Neutrophil (primary cell): Measurements from ENCODE around the gene PPP1CB.

Experiments used
- H3K27ac ChIP-seq: fragments of 200-600 bp; sonication (generic); 2 replicates; pipeline ENCODE4 v1.5.1; 2016; ENCODE audit warnings: mild to moderate bottlenecking, moderate library complexity
- H3K27me3 ChIP-seq: fragments of 200-600 bp; sonication (generic); 2 replicates; pipeline ENCODE4 v1.6.0; 2016; ENCODE audit warnings: mild to moderate bottlenecking
- H3K36me3 ChIP-seq: fragments of 200-600 bp; sonication (generic); 2 replicates; pipeline ENCODE4 v1.5.1; 2017
- H3K4me1 ChIP-seq, 2 experiments: fragments of 200-600 bp in 1 of 2; sonication (generic) in 1 of 2; 1 replicate in 1 of 2; 2 replicates in 1 of 2; pipeline versions ENCODE4 v1.5.1 to v1.6.1; 2013 to 2016; ENCODE audit warnings: low read depth in 1 of 2, low read length in 1 of 2, mild to moderate bottlenecking in 1 of 2, moderate library complexity in 1 of 2; ENCODE audit not compliant: control insufficient read depth in 1 of 2, insufficient read depth in 1 of 2
- H3K4me3 ChIP-seq, 2 experiments: fragments of 200-600 bp in 1 of 2; sonication (generic) in 1 of 2; 1 replicate in 1 of 2; 2 replicates in 1 of 2; pipeline ENCODE4 v1.5.1; 2013 to 2016; ENCODE audit warnings: low read depth in 1 of 2, low read length in 1 of 2, mild to moderate bottlenecking in 1 of 2, moderate library complexity in 1 of 2
- H3K9me3 ChIP-seq: fragments of 200-600 bp; sonication (generic); 2 replicates; pipeline ENCODE4 v1.5.1; 2016
- TF ChIP-seq, protein P1 (sequence below): fragments of 200-600 bp; sonication (generic); IDR thresholded peaks from 2 replicates; pipeline ENCODE4 v1.5.1; 2016; ENCODE audit warnings: antibody characterized with exemption

The PPP1CB gene

DNA sequence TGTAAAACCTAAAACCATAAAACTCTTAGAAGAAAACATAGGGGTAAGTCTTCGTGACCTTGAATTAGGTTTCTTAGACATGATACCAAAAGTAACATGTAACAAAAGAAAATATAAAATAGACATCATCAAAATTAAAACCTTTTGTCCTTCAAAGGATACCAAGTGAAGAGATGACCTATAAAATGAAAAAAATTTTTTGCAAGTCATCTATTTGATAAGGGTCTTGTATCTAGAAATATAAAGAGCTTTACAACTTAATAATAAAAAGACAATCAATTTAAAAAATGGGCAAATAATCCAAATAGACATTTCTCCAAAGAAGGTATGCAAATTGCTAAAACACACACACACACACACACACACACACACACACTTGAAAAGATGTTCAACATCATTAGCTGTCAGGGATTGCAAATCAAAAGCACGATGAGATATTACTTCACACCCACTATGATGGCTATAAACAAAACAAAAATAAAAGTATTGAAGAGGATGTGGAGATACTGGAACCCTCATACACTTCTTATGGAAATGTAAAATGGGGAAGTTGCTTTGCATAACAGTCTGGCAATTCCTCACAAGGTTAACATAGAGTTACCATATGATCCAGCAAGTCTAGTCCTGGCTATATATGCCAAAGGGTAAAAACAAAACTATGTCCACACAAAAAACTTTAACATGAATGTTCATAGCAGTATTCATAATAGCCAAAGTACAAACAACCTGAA is 82.3 kb downstream of the PPP1CB start:
- Histone ChIP-seq H3K9me3 (no peaks in the 10 kb centered on the region), H3K27ac (no peak overlapping the region), H3K4me1 (no peaks in the 10 kb centered on the region), H3K27me3 (no peaks in the 10 kb centered on the region), H3K4me3 (no peak overlapping the region), H3K36me3 (no peaks in the 10 kb centered on the region)
- TF ChIP-seq, protein P1, sequence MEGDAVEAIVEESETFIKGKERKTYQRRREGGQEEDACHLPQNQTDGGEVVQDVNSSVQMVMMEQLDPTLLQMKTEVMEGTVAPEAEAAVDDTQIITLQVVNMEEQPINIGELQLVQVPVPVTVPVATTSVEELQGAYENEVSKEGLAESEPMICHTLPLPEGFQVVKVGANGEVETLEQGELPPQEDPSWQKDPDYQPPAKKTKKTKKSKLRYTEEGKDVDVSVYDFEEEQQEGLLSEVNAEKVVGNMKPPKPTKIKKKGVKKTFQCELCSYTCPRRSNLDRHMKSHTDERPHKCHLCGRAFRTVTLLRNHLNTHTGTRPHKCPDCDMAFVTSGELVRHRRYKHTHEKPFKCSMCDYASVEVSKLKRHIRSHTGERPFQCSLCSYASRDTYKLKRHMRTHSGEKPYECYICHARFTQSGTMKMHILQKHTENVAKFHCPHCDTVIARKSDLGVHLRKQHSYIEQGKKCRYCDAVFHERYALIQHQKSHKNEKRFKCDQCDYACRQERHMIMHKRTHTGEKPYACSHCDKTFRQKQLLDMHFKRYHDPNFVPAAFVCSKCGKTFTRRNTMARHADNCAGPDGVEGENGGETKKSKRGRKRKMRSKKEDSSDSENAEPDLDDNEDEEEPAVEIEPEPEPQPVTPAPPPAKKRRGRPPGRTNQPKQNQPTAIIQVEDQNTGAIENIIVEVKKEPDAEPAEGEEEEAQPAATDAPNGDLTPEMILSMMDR = no peak

GRCh38 chr2:28835781-28836180 is 84.2 kb downstream of the PPP1CB start:
- Histone ChIP-seq H3K4me1 (no peaks in the 10 kb centered on the region), H3K9me3 (no peaks in the 10 kb centered on the region), H3K27me3 (no peaks in the 10 kb centered on the region), H3K4me3 (no peak overlapping the region), H3K36me3 (no peaks in the 10 kb centered on the region), H3K27ac (no peak overlapping the region)
- TF ChIP-seq, protein P1 = no peak

- no peaks in the 10 kb centered on the region for H3K9me3 ChIP-seq
- no peaks in the 10 kb centered on the region for H3K4me1 ChIP-seq
- TF ChIP-seq, protein P1 = no peak
Observed at GRCh38 chr2:28838971-28839370, 87.3 kb downstream of the PPP1CB start.

GRCh38 chr2:28842042-28842441 is 90.4 kb downstream of the PPP1CB start:
- no peak overlapping the region for H3K4me3 ChIP-seq
- no peaks in the 10 kb centered on the region for H3K36me3 ChIP-seq
- H3K9me3 ChIP-seq = no peaks in the 10 kb centered on the region
- H3K27me3 ChIP-seq = no peaks in the 10 kb centered on the region
- H3K4me1 ChIP-seq = no peaks in the 10 kb centered on the region
- TF ChIP-seq, protein P1 = no peak
- H3K27ac ChIP-seq = no peak overlapping the region

More at GRCh38 chr2:28838971-28839370, 87.3 kb downstream of the PPP1CB start:
- H3K4me3 ChIP-seq = no peak overlapping the region
- no peaks in the 10 kb centered on the region for H3K27me3 ChIP-seq
- H3K27ac ChIP-seq = no peak overlapping the region
- H3K36me3 ChIP-seq = no peaks in the 10 kb centered on the region
